HepG2 (cell line): ENCODE measurements around the gene GGA3. TPM values are rescaled to one million over a fixed set of nuclear protein-coding genes. Genes with fewer than 3 reads are reported as not detected.
A peak's percentile ranks its signal among the peaks of the same experiment; 100 is the strongest.

Source experiments
- HCFC1 ChIP-seq: fragments of 150-350 bp; IDR thresholded peaks from 2 replicates; pipeline ENCODE4 v1.6.1; 2014; ENCODE audit warnings: low read depth, low read length
- HOXA9 ChIP-seq: sonication (generic); formaldehyde crosslinking; IDR thresholded peaks from 2 replicates; pipeline ENCODE4 v1.8.1; 2022; ENCODE audit warnings: missing genetic modification reagents, mild to moderate bottlenecking, moderate library complexity, borderline replicate concordance
- JUN ChIP-seq: sonication (generic); formaldehyde crosslinking; IDR thresholded peaks from 2 replicates; pipeline ENCODE4 v1.4.0; 2020; ENCODE audit warnings: mild to moderate bottlenecking, missing genetic modification reagents
- NFYB ChIP-seq: sonication (generic); formaldehyde crosslinking; IDR thresholded peaks from 2 replicates; pipeline ENCODE4 v1.4.0; 2020; ENCODE audit warnings: missing genetic modification reagents
- RFXAP ChIP-seq: sonication (generic); formaldehyde crosslinking; IDR thresholded peaks from 2 replicates; pipeline ENCODE4 v1.4.0; 2020; ENCODE audit warnings: missing genetic modification reagents, borderline replicate concordance
- ZNF34 ChIP-seq: sonication (generic); formaldehyde crosslinking; IDR thresholded peaks from 2 replicates; pipeline ENCODE4 v1.4.0; 2020; ENCODE audit warnings: mild to moderate bottlenecking, missing genetic modification reagents, borderline replicate concordance
- ZNF709 ChIP-seq: sonication (generic); formaldehyde crosslinking; IDR thresholded peaks from 2 replicates; pipeline ENCODE4 v1.5.0; 2020; ENCODE audit warnings: mild to moderate bottlenecking, missing genetic modification reagents
- polyA plus RNA-seq, 8 experiments: library from polyadenylated mRNA; depleted of rRNA in 3 of 8; stranded (reverse) in 7 of 8; unstranded in 1 of 8; fragments of >200 nt; fragmentation: Illumina TruSeq in 4 of 8; extraction: Trizol in 4 of 8; gene quantifications; 2 replicates each; pipeline versions ENCODE4 v1.2.1 to v1.2.3, GENCODE V29; 2011 to 2016; ENCODE audit warnings: low read depth in 4 of 8, missing spikeins in 1 of 8, mixed read lengths in 1 of 8; ENCODE audit not compliant: insufficient read depth in 1 of 8
- total RNA-seq, 5 experiments: library from RNA; depleted of rRNA; stranded (reverse); fragments of >200 nt; fragmentation: Illumina TruSeq; extraction: Trizol; gene quantifications; 2 replicates each; pipeline ENCODE4 v1.2.3, GENCODE V29; 2016; ENCODE audit warnings: low read depth in 1 of 5
- TF ChIP-seq, protein P1 (sequence below): sonication (generic); formaldehyde crosslinking; IDR thresholded peaks from 2 replicates; pipeline ENCODE4 v1.5.0; 2020; ENCODE audit warnings: missing genetic modification reagents, mild to moderate bottlenecking, borderline replicate concordance
- TF ChIP-seq, protein P2 (sequence below): sonication (generic); formaldehyde crosslinking; IDR thresholded peaks from 2 replicates; pipeline ENCODE4 v1.5.1; 2020; ENCODE audit warnings: missing genetic modification reagents, mild to moderate bottlenecking, borderline replicate concordance
- TF ChIP-seq, protein P3 (sequence below): sonication (generic); formaldehyde crosslinking; IDR thresholded peaks from 2 replicates; pipeline ENCODE4 v1.4.0; 2020; ENCODE audit warnings: mild to moderate bottlenecking, missing genetic modification reagents
- TF ChIP-seq, protein P4 (sequence below): sonication (generic); formaldehyde crosslinking; IDR thresholded peaks from 2 replicates; pipeline ENCODE4 v1.5.0; 2020; ENCODE audit warnings: missing genetic modification reagents, mild to moderate bottlenecking, borderline replicate concordance
- TF ChIP-seq, protein P5 (sequence below): sonication (generic); formaldehyde crosslinking; IDR thresholded peaks from 2 replicates; pipeline ENCODE4 v1.5.0; 2020; ENCODE audit warnings: missing genetic modification reagents
- TF ChIP-seq, protein P6 (sequence below): sonication (generic); formaldehyde crosslinking; IDR thresholded peaks from 2 replicates; pipeline ENCODE4 v1.4.0; 2020; ENCODE audit warnings: missing genetic modification reagents
- TF ChIP-seq, protein P7 (sequence below): sonication (generic); formaldehyde crosslinking; IDR thresholded peaks from 2 replicates; pipeline ENCODE4 v1.4.0; 2020; ENCODE audit warnings: missing genetic modification reagents

Gene GGA3
- total and polyA plus RNA-seq, 2 of the 13 experiments (the other 11 are each of a cell fraction or from before 2014, with no cell fraction given) = 28.4 to 43.7 TPM

DNA sequence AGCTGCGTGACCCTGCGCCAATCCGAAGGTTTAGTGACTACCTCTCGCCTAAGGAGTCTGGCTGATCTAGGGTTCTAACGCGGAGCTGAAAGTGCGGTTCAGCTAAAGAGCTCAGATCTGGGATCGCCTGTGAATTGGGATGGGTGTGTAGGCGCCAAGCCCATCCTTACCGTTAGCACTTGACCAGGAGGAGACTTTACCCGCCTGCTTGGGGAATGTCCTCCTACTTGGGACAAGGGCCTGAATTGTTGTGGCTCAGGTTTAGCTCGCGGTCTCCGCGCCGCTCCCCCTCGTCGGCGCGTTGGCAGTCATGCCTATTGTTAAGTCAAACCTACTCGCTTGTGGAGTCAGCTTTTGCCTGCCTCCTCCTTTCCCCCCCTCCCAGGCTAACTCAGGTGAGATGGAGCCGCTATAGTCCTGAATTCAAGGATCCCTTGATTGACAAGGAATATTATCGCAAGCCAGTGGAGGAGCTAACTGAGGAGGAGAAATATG, 753 bp upstream of the GGA3 start (continued):
- TF ChIP-seq, protein P1, sequence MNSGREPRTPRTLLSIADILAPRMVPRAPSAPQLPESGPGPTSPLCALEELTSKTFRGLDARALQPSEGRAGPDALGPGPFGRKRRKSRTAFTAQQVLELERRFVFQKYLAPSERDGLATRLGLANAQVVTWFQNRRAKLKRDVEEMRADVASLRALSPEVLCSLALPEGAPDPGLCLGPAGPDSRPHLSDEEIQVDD = peak; percentile 23; the same call in 1 of the 2 replicates
- TF ChIP-seq NFYB (no peak), RFXAP (no peak), ZNF709 (CRISPR knock-in tag) (no peak), HOXA9 (no peak), HCFC1 (no peak), ZNF34 (no peak), JUN (CRISPR knock-in tag) (no peak)
- TF ChIP-seq, protein P2, sequence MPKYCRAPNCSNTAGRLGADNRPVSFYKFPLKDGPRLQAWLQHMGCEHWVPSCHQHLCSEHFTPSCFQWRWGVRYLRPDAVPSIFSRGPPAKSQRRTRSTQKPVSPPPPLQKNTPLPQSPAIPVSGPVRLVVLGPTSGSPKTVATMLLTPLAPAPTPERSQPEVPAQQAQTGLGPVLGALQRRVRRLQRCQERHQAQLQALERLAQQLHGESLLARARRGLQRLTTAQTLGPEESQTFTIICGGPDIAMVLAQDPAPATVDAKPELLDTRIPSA (CRISPR knock-in tag) = no peak
- TF ChIP-seq, protein P3, sequence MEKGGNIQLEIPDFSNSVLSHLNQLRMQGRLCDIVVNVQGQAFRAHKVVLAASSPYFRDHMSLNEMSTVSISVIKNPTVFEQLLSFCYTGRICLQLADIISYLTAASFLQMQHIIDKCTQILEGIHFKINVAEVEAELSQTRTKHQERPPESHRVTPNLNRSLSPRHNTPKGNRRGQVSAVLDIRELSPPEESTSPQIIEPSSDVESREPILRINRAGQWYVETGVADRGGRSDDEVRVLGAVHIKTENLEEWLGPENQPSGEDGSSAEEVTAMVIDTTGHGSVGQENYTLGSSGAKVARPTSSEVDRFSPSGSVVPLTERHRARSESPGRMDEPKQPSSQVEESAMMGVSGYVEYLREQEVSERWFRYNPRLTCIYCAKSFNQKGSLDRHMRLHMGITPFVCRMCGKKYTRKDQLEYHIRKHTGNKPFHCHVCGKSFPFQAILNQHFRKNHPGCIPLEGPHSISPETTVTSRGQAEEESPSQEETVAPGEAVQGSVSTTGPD (CRISPR knock-in tag) = peak; percentile 44; the same call in 1 of the 2 replicates
- TF ChIP-seq, protein P4, sequence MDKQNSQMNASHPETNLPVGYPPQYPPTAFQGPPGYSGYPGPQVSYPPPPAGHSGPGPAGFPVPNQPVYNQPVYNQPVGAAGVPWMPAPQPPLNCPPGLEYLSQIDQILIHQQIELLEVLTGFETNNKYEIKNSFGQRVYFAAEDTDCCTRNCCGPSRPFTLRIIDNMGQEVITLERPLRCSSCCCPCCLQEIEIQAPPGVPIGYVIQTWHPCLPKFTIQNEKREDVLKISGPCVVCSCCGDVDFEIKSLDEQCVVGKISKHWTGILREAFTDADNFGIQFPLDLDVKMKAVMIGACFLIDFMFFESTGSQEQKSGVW (CRISPR knock-in tag) = no peak
- TF ChIP-seq, protein P5, sequence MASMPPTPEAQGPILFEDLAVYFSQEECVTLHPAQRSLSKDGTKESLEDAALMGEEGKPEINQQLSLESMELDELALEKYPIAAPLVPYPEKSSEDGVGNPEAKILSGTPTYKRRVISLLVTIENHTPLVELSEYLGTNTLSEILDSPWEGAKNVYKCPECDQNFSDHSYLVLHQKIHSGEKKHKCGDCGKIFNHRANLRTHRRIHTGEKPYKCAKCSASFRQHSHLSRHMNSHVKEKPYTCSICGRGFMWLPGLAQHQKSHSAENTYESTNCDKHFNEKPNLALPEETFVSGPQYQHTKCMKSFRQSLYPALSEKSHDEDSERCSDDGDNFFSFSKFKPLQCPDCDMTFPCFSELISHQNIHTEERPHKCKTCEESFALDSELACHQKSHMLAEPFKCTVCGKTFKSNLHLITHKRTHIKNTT = no peak
- TF ChIP-seq, protein P6, sequence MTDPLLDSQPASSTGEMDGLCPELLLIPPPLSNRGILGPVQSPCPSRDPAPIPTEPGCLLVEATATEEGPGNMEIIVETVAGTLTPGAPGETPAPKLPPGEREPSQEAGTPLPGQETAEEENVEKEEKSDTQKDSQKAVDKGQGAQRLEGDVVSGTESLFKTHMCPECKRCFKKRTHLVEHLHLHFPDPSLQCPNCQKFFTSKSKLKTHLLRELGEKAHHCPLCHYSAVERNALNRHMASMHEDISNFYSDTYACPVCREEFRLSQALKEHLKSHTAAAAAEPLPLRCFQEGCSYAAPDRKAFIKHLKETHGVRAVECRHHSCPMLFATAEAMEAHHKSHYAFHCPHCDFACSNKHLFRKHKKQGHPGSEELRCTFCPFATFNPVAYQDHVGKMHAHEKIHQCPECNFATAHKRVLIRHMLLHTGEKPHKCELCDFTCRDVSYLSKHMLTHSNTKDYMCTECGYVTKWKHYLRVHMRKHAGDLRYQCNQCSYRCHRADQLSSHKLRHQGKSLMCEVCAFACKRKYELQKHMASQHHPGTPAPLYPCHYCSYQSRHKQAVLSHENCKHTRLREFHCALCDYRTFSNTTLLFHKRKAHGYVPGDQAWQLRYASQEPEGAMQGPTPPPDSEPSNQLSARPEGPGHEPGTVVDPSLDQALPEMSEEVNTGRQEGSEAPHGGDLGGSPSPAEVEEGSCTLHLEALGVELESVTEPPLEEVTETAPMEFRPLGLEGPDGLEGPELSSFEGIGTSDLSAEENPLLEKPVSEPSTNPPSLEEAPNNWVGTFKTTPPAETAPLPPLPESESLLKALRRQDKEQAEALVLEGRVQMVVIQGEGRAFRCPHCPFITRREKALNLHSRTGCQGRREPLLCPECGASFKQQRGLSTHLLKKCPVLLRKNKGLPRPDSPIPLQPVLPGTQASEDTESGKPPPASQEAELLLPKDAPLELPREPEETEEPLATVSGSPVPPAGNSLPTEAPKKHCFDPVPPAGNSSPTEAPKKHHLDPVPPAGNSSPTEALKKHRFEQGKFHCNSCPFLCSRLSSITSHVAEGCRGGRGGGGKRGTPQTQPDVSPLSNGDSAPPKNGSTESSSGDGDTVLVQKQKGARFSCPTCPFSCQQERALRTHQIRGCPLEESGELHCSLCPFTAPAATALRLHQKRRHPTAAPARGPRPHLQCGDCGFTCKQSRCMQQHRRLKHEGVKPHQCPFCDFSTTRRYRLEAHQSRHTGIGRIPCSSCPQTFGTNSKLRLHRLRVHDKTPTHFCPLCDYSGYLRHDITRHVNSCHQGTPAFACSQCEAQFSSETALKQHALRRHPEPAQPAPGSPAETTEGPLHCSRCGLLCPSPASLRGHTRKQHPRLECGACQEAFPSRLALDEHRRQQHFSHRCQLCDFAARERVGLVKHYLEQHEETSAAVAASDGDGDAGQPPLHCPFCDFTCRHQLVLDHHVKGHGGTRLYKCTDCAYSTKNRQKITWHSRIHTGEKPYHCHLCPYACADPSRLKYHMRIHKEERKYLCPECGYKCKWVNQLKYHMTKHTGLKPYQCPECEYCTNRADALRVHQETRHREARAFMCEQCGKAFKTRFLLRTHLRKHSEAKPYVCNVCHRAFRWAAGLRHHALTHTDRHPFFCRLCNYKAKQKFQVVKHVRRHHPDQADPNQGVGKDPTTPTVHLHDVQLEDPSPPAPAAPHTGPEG (CRISPR knock-in tag) = no peak
- TF ChIP-seq, protein P7, sequence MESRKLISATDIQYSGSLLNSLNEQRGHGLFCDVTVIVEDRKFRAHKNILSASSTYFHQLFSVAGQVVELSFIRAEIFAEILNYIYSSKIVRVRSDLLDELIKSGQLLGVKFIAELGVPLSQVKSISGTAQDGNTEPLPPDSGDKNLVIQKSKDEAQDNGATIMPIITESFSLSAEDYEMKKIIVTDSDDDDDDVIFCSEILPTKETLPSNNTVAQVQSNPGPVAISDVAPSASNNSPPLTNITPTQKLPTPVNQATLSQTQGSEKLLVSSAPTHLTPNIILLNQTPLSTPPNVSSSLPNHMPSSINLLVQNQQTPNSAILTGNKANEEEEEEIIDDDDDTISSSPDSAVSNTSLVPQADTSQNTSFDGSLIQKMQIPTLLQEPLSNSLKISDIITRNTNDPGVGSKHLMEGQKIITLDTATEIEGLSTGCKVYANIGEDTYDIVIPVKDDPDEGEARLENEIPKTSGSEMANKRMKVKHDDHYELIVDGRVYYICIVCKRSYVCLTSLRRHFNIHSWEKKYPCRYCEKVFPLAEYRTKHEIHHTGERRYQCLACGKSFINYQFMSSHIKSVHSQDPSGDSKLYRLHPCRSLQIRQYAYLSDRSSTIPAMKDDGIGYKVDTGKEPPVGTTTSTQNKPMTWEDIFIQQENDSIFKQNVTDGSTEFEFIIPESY = no peak
